Inflammatory macrophage (primary cell): ENCODE measurements around the gene DDX6.
"Not testable (repeated sequence)": the region's sequence is repeated elsewhere in the genome, so short reads cannot be mapped to it uniquely, and the experiment has no call there.

Experiments
- DNase-seq, 2 donors: peaks; one replicate each; pipeline ENCODE4 v3.0.0-alpha.2; 2020 to 2022

DDX6 gene

DNA sequence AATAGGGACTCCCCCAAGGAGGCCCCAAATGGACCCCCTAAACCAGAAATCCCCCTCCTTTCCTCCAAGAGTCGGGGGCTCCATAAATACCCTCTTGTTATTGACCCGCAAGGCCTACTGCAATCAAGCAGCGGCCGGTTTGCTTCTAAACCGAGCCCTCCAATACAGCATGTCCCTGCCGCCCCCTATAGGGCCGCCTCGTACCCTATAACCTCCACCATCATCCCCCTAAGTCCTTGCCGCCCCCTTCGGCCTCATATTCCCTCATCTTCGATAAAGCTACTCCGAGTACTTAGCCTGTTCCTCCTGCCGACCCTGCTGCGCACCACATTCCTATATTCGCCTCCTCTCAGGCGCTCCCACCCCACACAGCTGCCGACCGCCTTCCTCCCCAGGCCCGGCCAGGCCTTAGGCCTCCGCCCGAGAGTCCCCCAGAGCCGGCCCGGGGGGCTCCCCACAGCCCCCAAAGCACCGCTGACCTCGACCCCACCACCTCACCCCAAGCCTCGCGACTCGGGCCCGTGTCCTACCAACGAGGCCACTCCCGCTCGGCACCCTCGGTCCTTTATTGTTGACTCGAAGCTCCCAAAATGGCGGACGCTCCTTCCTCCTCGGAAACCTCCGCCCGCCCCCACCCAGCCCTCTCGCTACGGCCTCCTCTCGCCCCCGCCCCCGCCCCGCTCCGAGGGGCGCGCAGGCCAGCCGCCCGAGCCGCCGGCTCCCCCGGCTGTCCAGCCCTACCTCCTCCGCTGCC lies 430 bp downstream of the DDX6 start:
- DNase-seq: peak; percentile 32 to 46

DNA sequence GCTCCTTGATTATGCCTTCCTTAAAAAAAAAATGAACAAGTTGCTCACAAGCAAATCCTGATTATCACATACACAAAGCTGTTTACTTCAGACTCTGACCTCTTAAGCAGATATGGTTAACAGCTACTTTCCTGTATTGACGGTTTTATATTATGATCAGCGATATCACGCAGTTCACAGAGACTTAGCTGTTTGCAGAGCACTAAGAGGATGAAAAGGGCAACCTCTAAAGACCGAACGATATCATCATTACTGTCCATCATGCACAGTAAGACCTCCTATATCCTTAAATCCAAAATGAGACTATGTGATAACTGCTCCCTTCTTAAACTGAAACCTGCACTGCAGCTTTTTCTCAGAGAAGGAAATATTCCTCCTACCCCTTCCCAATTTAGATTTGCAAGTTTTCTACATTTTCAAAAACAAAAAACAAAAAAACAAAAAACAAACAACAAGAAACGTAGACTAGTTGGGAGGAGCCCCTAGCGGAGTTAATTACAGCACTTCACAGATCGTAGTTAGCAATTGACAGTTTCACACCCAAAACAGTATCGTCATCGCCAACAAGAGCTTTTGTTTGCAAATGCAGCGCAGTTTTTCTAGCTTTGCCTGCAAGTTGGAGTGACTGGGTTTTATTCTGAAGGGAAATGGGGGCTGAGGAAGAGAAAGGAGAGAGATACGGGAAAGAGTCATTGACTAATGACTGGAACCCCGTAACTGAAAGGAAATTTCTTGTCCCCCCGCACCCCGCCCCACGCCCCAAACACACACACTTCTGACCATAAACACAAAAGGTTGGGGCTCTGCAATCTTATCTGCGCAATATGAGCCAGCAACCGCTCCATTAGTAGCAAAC lies 1.2 kb downstream of the DDX6 start:
- DNase-seq: peak; percentile 33 to 41

DNA sequence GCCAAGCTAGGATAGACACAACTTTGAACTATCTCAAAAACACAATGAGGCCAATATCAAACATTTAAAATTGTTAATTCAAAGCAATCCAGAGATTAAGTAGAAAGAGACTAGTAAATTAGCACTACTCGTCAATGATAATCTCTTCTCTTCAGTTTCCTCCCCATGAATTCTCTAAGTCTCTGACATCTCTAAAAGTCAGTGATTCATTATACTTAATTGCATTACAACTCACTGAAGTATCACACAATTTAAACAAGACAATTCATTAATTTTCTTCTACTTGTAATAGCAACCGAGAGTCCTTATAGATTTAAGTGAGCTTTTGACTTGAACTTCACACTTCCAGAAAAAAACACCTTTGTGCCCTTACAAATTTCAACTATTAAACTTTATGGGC lies 4.3 kb downstream of the DDX6 start:
- DNase-seq: no peak

DNA sequence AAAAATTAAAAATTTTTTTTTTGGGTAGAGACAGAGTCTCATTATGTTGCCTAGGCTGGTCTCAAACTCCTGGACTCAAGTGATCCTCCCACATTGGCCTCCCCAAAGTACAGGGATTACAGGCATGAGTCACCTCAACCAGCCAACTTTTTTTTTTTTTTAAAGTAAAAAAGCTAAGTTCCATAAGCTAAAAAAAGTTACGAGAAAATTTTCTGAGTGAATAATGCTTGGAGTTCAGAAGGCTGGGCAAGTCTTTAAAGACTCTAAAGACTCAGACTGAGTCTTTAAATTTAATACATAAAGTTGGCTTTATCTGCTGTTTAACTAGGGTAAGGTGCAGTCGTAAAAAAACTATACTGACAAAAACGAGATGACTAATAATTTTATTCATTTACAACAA lies 5.6 kb downstream of the DDX6 start:
- peak in 1 of 2 donors; percentile 27 for DNase-seq

GRCh38 chr11:118783724-118784495 lies 7.1 kb downstream of the DDX6 start:
- DNase-seq: no peak

GRCh38 chr11:118783324-118783723 lies 7.6 kb downstream of the DDX6 start:
- not testable (repeated sequence) for DNase-seq

- no peak for DNase-seq
Measured at GRCh38 chr11:118778898-118779297, 12.1 kb downstream of the DDX6 start.

DNA sequence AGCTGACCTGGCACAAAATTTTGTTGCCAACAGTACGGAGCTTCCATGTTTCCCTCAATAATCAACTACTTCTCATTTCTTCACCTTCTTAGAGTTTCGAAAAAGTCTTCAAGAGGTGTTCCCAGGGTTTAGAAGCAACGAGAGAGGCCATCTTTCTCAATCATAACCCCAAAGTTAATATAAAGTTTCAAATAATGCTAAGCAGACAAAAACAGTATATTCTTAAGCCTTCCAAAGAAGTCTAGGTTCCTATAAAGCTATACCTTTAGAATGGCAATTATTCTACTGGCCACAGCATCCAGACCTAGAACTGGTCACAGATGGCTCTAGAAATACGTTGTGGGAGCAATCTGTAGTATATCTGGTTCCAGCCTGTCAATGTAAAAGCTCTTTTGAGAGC lies 16.9 kb downstream of the DDX6 start:
- no peak for DNase-seq

DNA sequence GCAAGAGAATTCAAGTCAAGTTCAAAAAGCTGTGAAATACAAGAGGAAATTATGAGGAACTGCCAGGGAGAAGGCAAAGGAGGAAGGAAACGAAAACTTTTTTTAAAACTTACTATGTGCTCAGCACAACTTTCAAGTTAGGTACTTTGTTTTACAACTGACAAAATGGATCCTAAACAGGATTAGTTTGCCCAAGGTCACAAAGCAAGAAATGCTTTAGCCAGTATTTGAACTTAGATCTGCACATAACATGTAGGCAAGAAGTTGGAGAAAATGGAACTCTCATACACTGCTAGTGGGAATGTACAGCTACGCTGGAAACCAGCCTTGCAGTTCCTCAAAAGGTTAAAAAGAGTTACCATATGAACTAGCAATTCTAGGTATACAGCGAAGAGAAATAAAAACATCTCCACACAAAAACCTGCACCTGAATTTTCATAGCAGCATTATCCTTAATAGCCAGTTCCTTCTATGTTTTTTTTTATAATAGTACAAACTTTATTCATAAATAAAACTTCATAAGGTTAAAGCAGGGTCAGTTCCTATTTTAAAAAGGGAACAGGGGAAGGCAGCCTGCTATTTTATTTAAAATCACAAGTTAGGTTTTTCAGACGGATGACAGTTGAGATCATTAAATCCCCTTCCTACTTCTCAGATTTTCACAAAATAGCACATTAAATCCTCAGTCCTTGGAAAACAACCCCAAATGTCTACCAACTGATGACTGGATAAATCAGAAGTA lies 19.2 kb downstream of the DDX6 start:
- DNase-seq: peak; percentile 58 to 75

GRCh38 chr11:118768690-118769089 lies 22.3 kb downstream of the DDX6 start:
- peak in 1 of 2 donors; percentile 27 for DNase-seq

DNA sequence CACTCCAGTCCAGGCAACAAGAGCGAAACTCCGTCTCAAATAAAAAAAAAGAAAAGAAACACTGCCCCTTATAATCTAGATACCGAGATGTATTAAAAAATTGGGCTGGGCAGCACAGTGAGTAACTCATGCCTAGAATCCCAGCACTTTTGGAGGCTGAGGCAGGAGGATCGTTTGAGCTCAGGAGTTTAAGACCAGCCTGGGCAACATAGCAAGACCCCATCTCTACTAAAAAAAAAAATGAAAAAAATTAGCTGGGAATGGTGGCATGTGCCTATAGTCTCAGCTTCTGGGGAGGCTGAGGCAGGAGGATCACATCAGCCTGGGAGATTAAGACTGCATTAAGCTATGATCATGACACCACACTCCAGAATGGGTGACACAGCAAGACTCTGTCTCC lies 24.9 kb downstream of the DDX6 start:
- no peak for DNase-seq

GRCh38 chr11:118765095-118765691 lies 25.8 kb downstream of the DDX6 start:
- not testable (repeated sequence) for DNase-seq

- no peak for DNase-seq
Measured at GRCh38 chr11:118763041-118763440, 27.9 kb downstream of the DDX6 start.

DNA sequence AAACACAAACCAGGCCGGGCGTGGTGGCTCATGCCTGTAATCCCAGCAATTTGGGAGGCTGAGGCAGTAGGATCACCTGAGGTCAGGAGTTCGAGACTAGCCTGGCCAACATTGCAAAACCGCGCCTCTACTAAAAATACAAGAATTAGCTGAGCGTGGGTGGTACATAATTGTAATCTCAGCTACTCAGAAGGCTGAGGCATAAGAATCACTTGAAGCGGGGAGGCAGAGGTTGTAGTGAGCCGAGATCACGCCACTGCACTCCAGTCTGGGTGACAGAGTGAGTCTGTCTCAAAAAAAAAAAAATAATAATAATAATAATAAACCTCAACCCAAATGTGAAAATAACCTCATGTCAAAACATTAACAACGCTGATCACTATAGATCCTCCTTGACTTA lies 29.0 kb downstream of the DDX6 start:
- not testable (repeated sequence) for DNase-seq

- DNase-seq: no peak
Measured at GRCh38 chr11:118757876-118758399, 33.0 kb downstream of the DDX6 start.

DNA sequence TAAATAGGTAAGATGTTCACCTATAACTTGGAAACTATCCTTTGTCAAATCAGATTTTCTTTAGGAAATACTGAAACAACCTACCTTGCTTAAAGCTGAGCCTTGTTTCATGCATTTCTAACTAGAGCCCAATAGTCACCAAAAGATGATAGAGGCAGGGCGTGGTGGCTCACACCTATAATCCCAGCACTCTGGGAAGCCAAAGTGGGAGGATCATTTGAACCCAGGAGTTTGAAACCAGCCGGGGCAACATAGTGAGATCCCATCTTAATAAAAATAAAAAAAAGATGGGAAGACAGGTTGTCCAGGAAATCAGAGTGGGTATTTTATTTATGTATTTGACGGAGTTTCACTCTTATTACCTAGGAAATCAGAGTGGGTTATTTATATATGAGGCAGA lies 38.3 kb downstream of the DDX6 start:
- DNase-seq: no peak

- DNase-seq: no peak
Measured at GRCh38 chr11:118749429-118749828, 41.5 kb downstream of the DDX6 start.

DNA sequence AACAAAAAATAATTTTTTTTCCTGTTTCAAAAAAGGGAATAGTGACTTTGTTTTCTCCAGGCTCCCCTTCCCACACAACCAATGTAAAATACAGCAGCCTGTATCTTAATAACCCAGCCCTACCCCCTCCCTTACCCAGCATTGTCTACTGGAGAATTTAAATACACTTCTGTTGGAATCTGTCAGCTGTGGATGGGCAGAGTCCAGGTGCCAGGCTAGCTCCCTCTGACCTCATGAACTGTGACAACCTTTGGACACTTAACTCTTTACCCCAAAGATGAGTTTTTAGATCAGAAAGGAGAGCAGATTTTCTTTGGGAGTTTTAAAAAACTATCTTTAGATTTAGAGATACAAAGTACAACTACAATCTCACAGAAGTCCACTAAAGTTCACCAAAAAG lies 42.9 kb downstream of the DDX6 start:
- no peak for DNase-seq

DNA sequence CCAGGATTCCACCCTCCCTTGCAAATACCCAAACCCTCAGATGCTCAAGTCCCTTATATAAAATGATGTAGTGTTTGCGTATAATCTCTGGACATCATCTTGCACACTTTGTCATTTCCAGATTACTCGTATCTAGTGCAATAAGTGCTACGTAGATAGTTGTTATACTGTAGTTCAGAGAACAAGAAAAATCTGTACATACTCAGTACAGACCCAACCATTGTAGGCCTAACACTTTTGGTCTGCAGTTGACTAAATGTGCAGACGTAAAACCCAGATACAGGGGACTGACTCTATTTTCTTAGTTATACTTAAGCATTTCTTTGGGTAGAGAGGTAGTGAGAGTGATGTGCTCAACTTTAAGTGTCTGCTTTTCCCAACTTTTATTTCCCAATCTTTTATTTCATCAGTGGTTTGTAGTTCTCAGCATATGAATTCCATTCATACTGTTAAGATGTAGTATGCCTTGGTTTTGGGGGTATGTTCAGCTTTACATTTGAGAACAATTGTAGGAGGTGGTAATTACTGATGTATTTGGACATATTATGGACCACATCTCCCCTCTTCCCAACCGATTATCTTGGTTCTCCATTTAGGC lies 43.9 kb downstream of the DDX6 start:
- no peak for DNase-seq

DNA sequence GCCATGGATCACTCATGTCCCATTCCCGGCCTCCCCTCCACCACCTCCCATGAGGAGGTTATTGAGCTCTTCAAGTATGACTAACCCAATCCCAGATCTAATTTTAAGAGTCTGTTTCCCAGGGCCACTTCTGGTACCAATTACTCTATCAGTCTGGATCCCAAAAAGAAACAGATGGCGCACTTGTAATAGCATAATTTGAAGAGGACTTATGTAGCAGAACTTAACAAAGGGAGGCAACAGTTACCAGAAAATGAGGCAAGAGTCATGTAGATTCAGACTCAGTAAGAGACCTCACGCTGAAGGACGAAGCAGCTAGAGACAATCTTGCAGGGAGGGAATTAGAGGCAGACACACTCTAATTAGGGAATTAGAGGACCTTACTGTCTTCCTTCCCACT lies 46.9 kb downstream of the DDX6 start:
- DNase-seq: no peak

DNA sequence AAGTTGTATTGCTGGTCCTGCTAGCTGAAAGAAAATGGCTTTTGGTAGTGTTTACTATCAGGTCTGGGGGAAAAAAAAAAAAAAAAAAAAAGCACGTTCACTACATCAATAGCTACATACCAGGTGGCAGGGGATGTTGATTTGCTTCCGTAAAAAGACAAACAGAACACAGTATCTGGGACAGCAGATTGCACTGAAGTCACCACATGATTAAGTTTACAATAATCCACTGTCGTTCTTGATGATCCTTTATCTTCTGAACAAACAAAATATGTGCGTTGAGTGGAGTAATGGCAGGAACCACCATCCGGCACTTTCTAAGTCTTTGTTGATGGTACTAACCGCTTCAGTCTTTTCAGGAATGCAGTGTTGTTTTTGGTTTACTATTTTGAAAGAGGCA lies 48.7 kb downstream of the DDX6 start:
- no peak for DNase-seq
